Ishikawa (cell line): ENCODE results near the gene PDCD1LG2.

Source experiments
- CREB1 ChIP-seq: IDR thresholded peaks from 2 replicates; pipeline ENCODE4 v1.6.1; 2012; ENCODE audit warnings: low read depth
- EP300 ChIP-seq: IDR thresholded peaks from 2 replicates; pipeline ENCODE4 v1.6.1; 2012; ENCODE audit warnings: borderline replicate concordance
- ZBTB7A ChIP-seq: IDR thresholded peaks from 2 replicates; pipeline ENCODE4 v1.6.1; 2012; ENCODE audit warnings: low read depth

- TF ChIP-seq EP300: no peak
- TF ChIP-seq CREB1: no peak
- TF ChIP-seq ZBTB7A: no peak
Measured at GRCh38 chr9:5557606-5558587, 47.6 kb downstream of the PDCD1LG2 start.
